SK-N-SH (cell line): ENCODE data around the gene AFAP1L1. TPM values are rescaled to one million over a fixed set of nuclear protein-coding genes. Genes with fewer than 3 reads are reported as not detected.

Source experiments
- CTCF ChIA-PET: fragments of 300-600, 350-600 bp; formaldehyde crosslinking; extraction: SDS; loops from one replicate; lab custom pipeline; 2021; lab: Yijun Ruan, JAX
- POLR2A ChIA-PET: fragments of 350-600 bp; sonication (Branson Sonifier 250); formaldehyde crosslinking; extraction: SDS; loops from one replicate; lab custom pipeline; 2020; ENCODE audit warnings: antibody characterized with exemption, inconsistent platforms; lab: Yijun Ruan, JAX
- DNase-seq: peaks from one replicate; pipeline ENCODE4 v3.0.0; 2012
- H2AFZ ChIP-seq: fragments of 200-600 bp; sonication (generic); 2 replicates; pipeline ENCODE4 v1.8.1; 2016; ENCODE audit warnings: antibody characterized with exemption, mild to moderate bottlenecking, low read depth
- H3F3A ChIP-seq: fragments of 200-600 bp; sonication (generic); replicated peaks from 2 replicates; pipeline ENCODE3; 2016; ENCODE audit warnings: antibody characterized with exemption, mild to moderate bottlenecking; ENCODE audit not compliant: insufficient read depth
- H3K27ac ChIP-seq, 2 experiments: fragments of 200-500 bp in 1 of 2; fragments of 200-600 bp in 1 of 2; sonication (Bioruptor generic) in 1 of 2; sonication (generic), shearing (Covaris generic) in 1 of 2; 2 replicates each; pipeline versions ENCODE4 v1.5.1 to v1.6.1; 2014 to 2016; ENCODE audit warnings: low read depth in 2 of 2, inconsistent platforms in 1 of 2, low read length in 1 of 2, mild to moderate bottlenecking in 1 of 2, mixed read lengths in 1 of 2
- H3K27me3 ChIP-seq: fragments of 200-600 bp; sonication (generic), shearing (Covaris generic); 2 replicates; pipeline ENCODE4 v1.6.1; 2016; ENCODE audit warnings: mixed run types; ENCODE audit not compliant: insufficient read depth
- H3K36me3 ChIP-seq, 2 experiments: fragments of 200-500 bp in 1 of 2; fragments of 200-600 bp in 1 of 2; sonication (Bioruptor generic) in 1 of 2; sonication (generic) in 1 of 2; replicated peaks in 1 of 2; 2 replicates each; pipeline versions ENCODE3 to v1.5.1; 2014 to 2016; ENCODE audit warnings: low read length in 1 of 2, mild to moderate bottlenecking in 1 of 2; ENCODE audit not compliant: insufficient read depth in 2 of 2, control insufficient read depth in 1 of 2
- H3K4me1 ChIP-seq, 2 experiments: fragments of 200-500 bp in 1 of 2; fragments of 200-600 bp in 1 of 2; sonication (Bioruptor generic) in 1 of 2; sonication (generic), shearing (Covaris generic) in 1 of 2; 2 replicates each; pipeline versions ENCODE4 v1.5.1 to v1.6.1; 2014 to 2016; ENCODE audit warnings: low read depth in 1 of 2, low read length in 1 of 2, mixed run types in 1 of 2; ENCODE audit not compliant: insufficient read depth in 2 of 2, control insufficient read depth in 1 of 2
- H3K4me2 ChIP-seq: fragments of 200-600 bp; sonication (generic), shearing (Covaris generic); 2 replicates; pipeline ENCODE4 v1.6.1; 2017; ENCODE audit warnings: mixed run types
- H3K4me3 ChIP-seq, 2 experiments: fragments of 200-500 bp in 1 of 2; fragments of 200-600 bp in 1 of 2; sonication (Bioruptor generic) in 1 of 2; sonication (generic), shearing (Covaris generic) in 1 of 2; 2 replicates each; pipeline versions ENCODE4 v1.5.1 to v1.8.1; 2014 to 2016; ENCODE audit warnings: low read depth in 2 of 2, inconsistent platforms in 1 of 2, low read length in 1 of 2, mild to moderate bottlenecking in 1 of 2, mixed read lengths in 1 of 2, moderate library complexity in 1 of 2
- H3K79me2 ChIP-seq: fragments of 200-600 bp; sonication (generic); 2 replicates; pipeline ENCODE4 v1.8.1; 2017; ENCODE audit warnings: mild to moderate bottlenecking; ENCODE audit not compliant: insufficient read depth
- H3K9ac ChIP-seq: fragments of 200-600 bp; sonication (generic); 2 replicates; pipeline ENCODE4 v1.6.1; 2017; ENCODE audit warnings: mixed run types
- H3K9me2 ChIP-seq: fragments of 200-600 bp; sonication (generic); 2 replicates; pipeline ENCODE4 v1.6.1; 2017; ENCODE audit warnings: mixed run types
- H3K9me3 ChIP-seq: fragments of 200-600 bp; sonication (generic); 2 replicates; pipeline ENCODE4 v1.6.1; 2017; ENCODE audit warnings: mixed run types, mild to moderate bottlenecking, moderate library complexity
- H4K20me1 ChIP-seq: fragments of 200-600 bp; sonication (generic); 2 replicates; pipeline ENCODE4 v1.6.1; 2017; ENCODE audit warnings: mild to moderate bottlenecking, mixed run types; ENCODE audit not compliant: insufficient read depth
- EZH2phosphoT487 ChIP-seq: fragments of 200-600 bp; sonication (generic); IDR thresholded peaks from 2 replicates; pipeline ENCODE4 v1.6.1; 2017; ENCODE audit warnings: low read depth, mixed run types, mild to moderate bottlenecking, antibody characterized with exemption, moderate library complexity, borderline replicate concordance
- FOSL2 ChIP-seq: IDR thresholded peaks from 2 replicates; pipeline ENCODE4 v1.4.0; 2012; ENCODE audit warnings: low read depth, mild to moderate bottlenecking, moderate library complexity, borderline replicate concordance
- FOXM1 ChIP-seq: IDR thresholded peaks from 2 replicates; pipeline ENCODE4 v1.4.0; 2012; ENCODE audit warnings: low read depth, mild to moderate bottlenecking
- GATA2 ChIP-seq: sonication (generic); formaldehyde crosslinking; IDR thresholded peaks from 2 replicates; pipeline ENCODE4 v1.5.0; 2020; ENCODE audit warnings: mild to moderate bottlenecking, missing genetic modification reagents
- MEF2A ChIP-seq: IDR thresholded peaks from 2 replicates; pipeline ENCODE4 v1.4.0; 2012; ENCODE audit warnings: low read depth, borderline replicate concordance
- MXI1 ChIP-seq: IDR thresholded peaks from 2 replicates; pipeline ENCODE4 v1.6.1; 2012; ENCODE audit warnings: mild to moderate bottlenecking, low read depth, low read length, improper control_type of control experiment
- NFIC ChIP-seq: IDR thresholded peaks from 2 replicates; pipeline ENCODE4 v1.4.0; 2012; ENCODE audit warnings: borderline replicate concordance
- NRF1 ChIP-seq: IDR thresholded peaks from 2 replicates; pipeline ENCODE4 v1.6.1; 2012; ENCODE audit warnings: low read depth, mild to moderate bottlenecking, low read length
- POLR2AphosphoS5 ChIP-seq: IDR thresholded peaks from 2 replicates; pipeline ENCODE4 v1.6.1; 2012; ENCODE audit warnings: low read depth, low read length
- RCOR1 ChIP-seq: fragments of 150-350 bp; IDR thresholded peaks from 2 replicates; pipeline ENCODE4 v1.6.1; 2017; ENCODE audit warnings: antibody characterized with exemption, low read length
- REST ChIP-seq: IDR thresholded peaks from 2 replicates; pipeline ENCODE4 v1.6.1; 2012; ENCODE audit warnings: mild to moderate bottlenecking, low read depth, low read length, moderate library complexity
- RFX5 ChIP-seq: IDR thresholded peaks from 2 replicates; pipeline ENCODE4 v1.6.1; 2012; ENCODE audit warnings: mild to moderate bottlenecking, improper control_type of control experiment, low read length
- SIN3A ChIP-seq: IDR thresholded peaks from 2 replicates; pipeline ENCODE4 v1.6.1; 2012; ENCODE audit warnings: low read depth, mild to moderate bottlenecking, low read length, moderate library complexity, borderline replicate concordance
- SMC3 ChIP-seq: IDR thresholded peaks from 2 replicates; pipeline ENCODE4 v1.6.1; 2012; ENCODE audit warnings: low read depth, low read length, improper control_type of control experiment
- TEAD4 ChIP-seq: IDR thresholded peaks from 2 replicates; pipeline ENCODE4 v1.4.0; 2012; ENCODE audit warnings: mild to moderate bottlenecking, borderline replicate concordance; ENCODE audit not compliant: insufficient read depth
- USF2 ChIP-seq: fragments of 150-350 bp; IDR thresholded peaks from 2 replicates; pipeline ENCODE4 v1.6.1; 2017; ENCODE audit warnings: antibody characterized with exemption, low read length, low read depth, borderline replicate concordance
- WGBS: methylation state at CpG from one replicate; pipeline ENCODE4 v1.1.6; 2017; ENCODE audit warnings: low lambda C conversion rate; 5-methylcytosine and 5-hydroxymethylcytosine counted together
- polyA plus RNA-seq, 3 experiments: library from polyadenylated mRNA; depleted of rRNA; stranded (reverse); fragments of >200 nt; gene quantifications; 2 replicates each; pipeline ENCODE4 v1.2.3, GENCODE V29; 2012
- TF ChIP-seq, protein P1 (sequence below): fragments of 150-350 bp; IDR thresholded peaks from 2 replicates; pipeline ENCODE4 v1.6.1; 2016; ENCODE audit warnings: mild to moderate bottlenecking, low read depth, low read length
- TF ChIP-seq, protein P2 (sequence below): IDR thresholded peaks from 2 replicates; pipeline ENCODE4 v1.4.0; 2012; ENCODE audit warnings: low read depth, borderline replicate concordance
- TF ChIP-seq, protein P3 (sequence below): IDR thresholded peaks from 2 replicates; pipeline ENCODE4; 2012

Gene AFAP1L1
- polyA plus RNA-seq, 1 of the 3 experiments (the other 2 are of a cell fraction): 0.82 TPM

- Histone ChIP-seq H4K20me1 (no peaks in the 10 kb centered on the region), H3K4me2 (no peak overlapping the region), H3K9ac (no peak overlapping the region), H3K4me1 (peaks cover 0 to 6% of the 10 kb centered on the region in 2 experiments; a peak in 1 of 4 replicates), H3K4me3 (no peak overlapping the region), H3K27ac (no peak overlapping the region; a peak in 1 of 4 replicates)
- 89% methylated on average over 5 of the region's 5 CpGs for WGBS
- CTCF ChIA-PET: interaction anchor here (0.9 kb wide), 1 partner anchor 20 kb away, joined by 3 read pairs; no protein-coding TSS in a partner anchor
- DNase-seq: peak; percentile 25
- no peak for TF ChIP-seq USF2
- TF ChIP-seq SMC3: no peak
- TF ChIP-seq TEAD4: no peak
- no peak for TF ChIP-seq EZH2phosphoT487
- TF ChIP-seq NFIC: no peak
- TF ChIP-seq FOSL2: no peak
- no peak for TF ChIP-seq GATA2 (CRISPR knock-in tag)
- TF ChIP-seq NRF1: no peak
- TF ChIP-seq MXI1: no peak
- no peak for TF ChIP-seq FOXM1
- TF ChIP-seq, protein P1, sequence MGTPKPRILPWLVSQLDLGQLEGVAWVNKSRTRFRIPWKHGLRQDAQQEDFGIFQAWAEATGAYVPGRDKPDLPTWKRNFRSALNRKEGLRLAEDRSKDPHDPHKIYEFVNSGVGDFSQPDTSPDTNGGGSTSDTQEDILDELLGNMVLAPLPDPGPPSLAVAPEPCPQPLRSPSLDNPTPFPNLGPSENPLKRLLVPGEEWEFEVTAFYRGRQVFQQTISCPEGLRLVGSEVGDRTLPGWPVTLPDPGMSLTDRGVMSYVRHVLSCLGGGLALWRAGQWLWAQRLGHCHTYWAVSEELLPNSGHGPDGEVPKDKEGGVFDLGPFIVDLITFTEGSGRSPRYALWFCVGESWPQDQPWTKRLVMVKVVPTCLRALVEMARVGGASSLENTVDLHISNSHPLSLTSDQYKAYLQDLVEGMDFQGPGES: no peak
- TF ChIP-seq RFX5: no peak
- no peak for TF ChIP-seq RCOR1
- TF ChIP-seq SIN3A: no peak
- no peak for TF ChIP-seq MEF2A
- TF ChIP-seq REST: no peak
- TF ChIP-seq, protein P2, sequence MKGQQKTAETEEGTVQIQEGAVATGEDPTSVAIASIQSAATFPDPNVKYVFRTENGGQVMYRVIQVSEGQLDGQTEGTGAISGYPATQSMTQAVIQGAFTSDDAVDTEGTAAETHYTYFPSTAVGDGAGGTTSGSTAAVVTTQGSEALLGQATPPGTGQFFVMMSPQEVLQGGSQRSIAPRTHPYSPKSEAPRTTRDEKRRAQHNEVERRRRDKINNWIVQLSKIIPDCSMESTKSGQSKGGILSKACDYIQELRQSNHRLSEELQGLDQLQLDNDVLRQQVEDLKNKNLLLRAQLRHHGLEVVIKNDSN: no peak
- TF ChIP-seq, protein P3, sequence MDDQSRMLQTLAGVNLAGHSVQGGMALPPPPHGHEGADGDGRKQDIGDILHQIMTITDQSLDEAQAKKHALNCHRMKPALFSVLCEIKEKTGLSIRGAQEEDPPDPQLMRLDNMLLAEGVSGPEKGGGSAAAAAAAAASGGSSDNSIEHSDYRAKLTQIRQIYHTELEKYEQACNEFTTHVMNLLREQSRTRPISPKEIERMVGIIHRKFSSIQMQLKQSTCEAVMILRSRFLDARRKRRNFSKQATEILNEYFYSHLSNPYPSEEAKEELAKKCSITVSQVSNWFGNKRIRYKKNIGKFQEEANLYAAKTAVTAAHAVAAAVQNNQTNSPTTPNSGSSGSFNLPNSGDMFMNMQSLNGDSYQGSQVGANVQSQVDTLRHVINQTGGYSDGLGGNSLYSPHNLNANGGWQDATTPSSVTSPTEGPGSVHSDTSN: no peak
- TF ChIP-seq POLR2AphosphoS5: no peak
- TF ChIP-seq, all 33 proteins: peak for 0
- no peaks in the 10 kb centered on the region for H3F3A ChIP-seq
- no peaks in the 10 kb centered on the region for H3K36me3 ChIP-seq
- no peaks in the 10 kb centered on the region for H3K9me3 ChIP-seq
- no peaks in the 10 kb centered on the region for H3K9me2 ChIP-seq
- H2AFZ ChIP-seq: no peak overlapping the region
- H3K27me3 ChIP-seq: no peaks in the 10 kb centered on the region
- H3K79me2 ChIP-seq: no peaks in the 10 kb centered on the region
- POLR2A ChIA-PET: no interaction called here
These were observed 25.8 kb downstream of the AFAP1L1 start for GRCh38 chr5:149297340-149298025.
